ENCODE measurements around the gene ATG16L2.
"Not testable (repeated sequence)": the region's sequence is repeated elsewhere in the genome, so short reads cannot be mapped to it uniquely, and the experiment has no call there.

Gene ATG16L2

DNA sequence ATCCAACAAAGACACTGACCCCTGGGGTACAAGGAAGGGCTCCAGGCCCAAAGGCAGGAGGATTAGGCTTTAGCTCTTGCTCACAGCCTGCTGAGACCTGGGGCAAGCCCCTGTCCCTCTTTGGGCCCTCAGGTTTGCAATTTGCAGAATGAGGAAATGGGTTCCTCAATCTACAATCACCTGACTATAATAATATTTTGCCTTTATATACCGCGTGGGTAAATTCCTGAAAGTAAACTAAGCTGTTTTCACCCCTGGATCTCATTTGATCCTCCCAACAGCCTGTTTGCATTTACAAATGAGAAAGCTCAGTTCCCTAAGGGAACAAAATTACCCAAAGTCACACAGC is 21.2 kb upstream of the ATG16L2 start:
- DNase-seq (ENCODE audit: insufficient read length, low spot score) (peak; percentile 3), FAIRE-seq (no peak)
- TF ChIP-seq, protein P1, sequence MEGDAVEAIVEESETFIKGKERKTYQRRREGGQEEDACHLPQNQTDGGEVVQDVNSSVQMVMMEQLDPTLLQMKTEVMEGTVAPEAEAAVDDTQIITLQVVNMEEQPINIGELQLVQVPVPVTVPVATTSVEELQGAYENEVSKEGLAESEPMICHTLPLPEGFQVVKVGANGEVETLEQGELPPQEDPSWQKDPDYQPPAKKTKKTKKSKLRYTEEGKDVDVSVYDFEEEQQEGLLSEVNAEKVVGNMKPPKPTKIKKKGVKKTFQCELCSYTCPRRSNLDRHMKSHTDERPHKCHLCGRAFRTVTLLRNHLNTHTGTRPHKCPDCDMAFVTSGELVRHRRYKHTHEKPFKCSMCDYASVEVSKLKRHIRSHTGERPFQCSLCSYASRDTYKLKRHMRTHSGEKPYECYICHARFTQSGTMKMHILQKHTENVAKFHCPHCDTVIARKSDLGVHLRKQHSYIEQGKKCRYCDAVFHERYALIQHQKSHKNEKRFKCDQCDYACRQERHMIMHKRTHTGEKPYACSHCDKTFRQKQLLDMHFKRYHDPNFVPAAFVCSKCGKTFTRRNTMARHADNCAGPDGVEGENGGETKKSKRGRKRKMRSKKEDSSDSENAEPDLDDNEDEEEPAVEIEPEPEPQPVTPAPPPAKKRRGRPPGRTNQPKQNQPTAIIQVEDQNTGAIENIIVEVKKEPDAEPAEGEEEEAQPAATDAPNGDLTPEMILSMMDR (IDR thresholded peaks at IDR 0.05; ENCODE audit: insufficient read depth, missing control alignments): no peak

DNA sequence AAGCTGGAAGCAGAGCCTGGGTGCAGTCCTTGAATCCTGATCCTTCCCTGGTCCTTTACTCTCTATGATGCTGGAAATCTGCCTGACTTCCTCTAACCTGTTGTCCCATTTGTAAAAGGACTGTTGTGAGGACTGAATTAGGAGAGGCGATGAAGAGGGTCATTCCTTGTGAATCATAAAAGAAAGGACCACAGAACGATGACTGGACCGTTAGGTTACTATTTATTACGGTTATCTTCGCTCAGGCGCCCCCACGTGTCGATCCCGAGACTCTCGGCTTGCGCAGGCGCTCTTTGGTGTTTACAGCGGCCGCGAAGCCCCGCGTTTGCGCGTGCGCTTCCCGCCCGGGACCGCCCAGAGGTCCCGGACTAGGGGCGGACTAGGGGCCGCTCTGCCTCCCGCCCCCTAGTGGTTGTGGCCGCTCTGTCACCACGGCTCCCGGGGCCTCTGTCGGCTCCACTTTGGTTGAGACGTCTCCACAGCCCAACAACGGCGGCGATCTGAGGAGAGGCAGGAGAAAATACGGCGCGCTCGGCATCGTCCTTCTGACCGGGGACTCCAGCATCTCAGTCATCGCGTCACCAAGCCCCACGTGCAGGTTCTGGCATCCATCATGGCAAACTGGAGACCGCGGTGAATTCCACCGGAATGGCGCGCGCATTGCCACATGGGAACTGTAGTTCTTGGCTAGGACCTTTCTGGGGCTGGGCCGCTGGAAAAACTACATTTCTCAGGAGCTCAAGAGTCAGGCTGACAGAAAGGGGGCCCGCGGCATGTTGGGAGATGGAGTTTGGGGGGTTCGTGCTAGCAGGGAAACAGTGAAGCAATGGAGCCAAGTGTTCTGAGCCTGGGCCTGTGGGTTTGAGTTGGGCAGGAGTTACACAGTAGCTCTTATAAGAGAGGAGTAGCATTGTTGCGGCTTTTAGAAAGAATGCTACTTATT is 20.5 kb upstream of the ATG16L2 start, which contains the start of gene STARD10:
Gene STARD10 (minus strand): TSS at position 623 of the 943 bp plus-strand sequence. CDS start 12,866 bp downstream, outside the sequence.
- TF ChIP-seq, protein P1 (IDR thresholded peaks at IDR 0.05; ENCODE audit: insufficient read depth, missing control alignments): peak; percentile 45
- DNase-seq (ENCODE audit: insufficient read length, low spot score) (peak; percentile 95), FAIRE-seq (peak; percentile 32)

DNA sequence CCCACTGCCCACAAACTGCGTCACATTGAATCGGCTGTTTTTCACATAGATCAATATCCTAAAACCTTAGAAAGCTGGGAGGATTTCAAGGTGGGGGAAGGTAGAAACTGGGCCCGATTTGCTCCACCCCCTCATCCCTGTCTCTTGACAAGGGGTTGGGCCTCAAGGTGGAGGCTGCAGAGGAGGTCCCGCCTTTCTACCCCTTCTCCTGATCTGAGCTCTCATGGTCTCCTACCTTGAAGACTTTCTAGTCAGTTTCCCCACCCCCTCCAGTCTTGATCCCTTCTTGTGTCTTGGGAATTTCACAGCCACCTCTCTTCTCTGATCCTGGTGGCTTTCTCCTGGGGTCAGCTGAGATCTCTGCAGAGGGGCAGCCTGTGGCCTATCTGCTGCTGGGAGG is 15.8 kb upstream of the ATG16L2 start:
- FAIRE-seq (no peak), DNase-seq (ENCODE audit: insufficient read length, low spot score) (no peak)
- TF ChIP-seq, protein P1 (IDR thresholded peaks at IDR 0.05; ENCODE audit: insufficient read depth, missing control alignments): no peak

DNA sequence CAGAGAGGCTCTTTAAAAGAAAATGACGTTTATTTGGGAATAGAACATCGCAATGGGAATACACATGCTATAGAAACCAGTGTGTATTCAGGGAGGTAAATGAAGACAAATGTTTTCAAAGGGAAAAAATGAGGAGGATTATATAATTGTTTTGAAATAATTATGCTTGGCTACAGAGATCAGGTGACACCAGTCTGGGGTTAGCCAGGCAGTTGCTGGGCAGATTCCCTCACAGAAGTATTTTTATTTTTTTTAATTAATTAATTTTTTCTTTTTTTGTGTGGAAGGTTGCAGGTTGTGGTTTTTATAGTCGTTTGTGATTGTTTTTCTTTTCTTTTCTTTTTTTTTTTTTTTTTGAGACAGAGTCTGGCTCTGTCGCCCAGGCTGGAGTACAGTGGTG is 14.8 kb upstream of the ATG16L2 start:
- DNase-seq (ENCODE audit: insufficient read length, low spot score): no peak
- FAIRE-seq: no peak
- TF ChIP-seq, protein P1 (IDR thresholded peaks at IDR 0.05; ENCODE audit: insufficient read depth, missing control alignments): no peak

DNA sequence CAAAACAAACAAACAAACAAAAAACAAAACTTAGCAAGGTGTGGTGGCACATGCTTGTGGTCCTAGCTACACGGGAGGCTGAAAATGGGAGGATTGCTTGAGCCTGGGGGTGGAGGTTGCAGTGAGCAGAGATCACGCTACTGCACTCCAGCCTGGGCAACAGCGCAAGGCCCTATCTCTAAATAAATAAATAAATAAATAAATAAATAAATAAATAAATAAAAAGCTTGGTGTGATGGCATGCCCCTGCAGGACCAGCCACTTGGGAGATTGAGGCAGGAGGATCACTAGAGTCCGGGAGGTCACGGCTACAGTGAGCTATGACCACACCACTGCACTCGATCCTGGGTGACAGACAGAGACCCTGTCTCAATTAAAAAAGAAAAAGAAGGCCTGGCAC is 11.4 kb upstream of the ATG16L2 start:
- no peak for FAIRE-seq
- no peak for DNase-seq (ENCODE audit: insufficient read length, low spot score)
- TF ChIP-seq, protein P1 (IDR thresholded peaks at IDR 0.05; ENCODE audit: insufficient read depth, missing control alignments): no peak

DNA sequence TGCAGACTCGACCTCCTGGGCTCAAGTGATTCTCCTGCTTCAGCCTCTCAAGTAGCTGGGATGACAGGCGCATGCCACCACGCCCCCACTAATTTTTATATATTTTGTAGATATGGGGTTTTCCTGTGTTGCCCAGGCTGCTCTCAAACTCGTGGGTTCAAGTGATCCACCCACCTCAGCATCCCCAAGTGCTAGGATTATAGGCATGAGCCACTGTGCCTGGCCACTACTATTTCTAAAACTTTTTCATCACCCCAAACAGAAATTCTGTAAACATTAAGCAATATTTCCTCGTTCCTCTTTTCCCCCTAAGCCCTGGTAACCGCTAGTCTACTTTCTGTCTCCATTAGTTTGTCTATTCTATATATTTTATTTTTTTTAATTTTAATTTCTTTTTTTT is 9.0 kb upstream of the ATG16L2 start:
- TF ChIP-seq, protein P1 (IDR thresholded peaks at IDR 0.05; ENCODE audit: insufficient read depth, missing control alignments): no peak
- no peak for FAIRE-seq
- no peak for DNase-seq (ENCODE audit: insufficient read length, low spot score)

DNA sequence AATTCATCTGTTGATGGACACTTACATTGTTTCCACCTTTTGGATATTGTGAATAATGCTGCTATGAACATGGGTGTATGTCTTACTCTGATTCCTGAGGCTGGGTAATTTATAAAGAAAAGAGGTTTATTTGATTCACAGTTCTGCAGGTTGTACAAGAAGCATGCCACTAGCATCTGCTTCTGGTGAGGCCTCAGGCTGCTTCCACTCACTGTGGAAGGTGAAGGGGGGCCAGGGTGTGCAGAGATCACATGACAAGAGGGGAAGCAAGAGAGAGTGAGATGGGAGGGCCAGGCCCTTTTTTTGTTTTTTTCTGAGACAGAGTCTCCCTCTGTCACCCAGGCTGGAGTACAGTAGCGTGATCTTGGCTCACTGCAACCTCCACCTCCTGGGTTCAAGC is 7.8 kb upstream of the ATG16L2 start:
- not testable (repeated sequence) for FAIRE-seq; DNase-seq (ENCODE audit: insufficient read length, low spot score)
